HG02938 (cell line): ENCODE results near the gene ALOX15.
"Not testable (repeated sequence)": the region's sequence is repeated elsewhere in the genome, so short reads cannot be mapped to it uniquely, and the experiment has no call there.

ENCODE experiments used
- ATAC-seq: cut with Tn5 transposase; IDR thresholded peaks from one replicate; pipeline ENCODE4 v1.9.1; 2021; ENCODE audit warnings: mild to moderate bottlenecking, moderate library complexity; ENCODE audit not compliant: unreplicated experiment

The ALOX15 gene

GRCh38 chr17:4617590-4618351, 23.7 kb downstream of the ALOX15 start:
- no peak for ATAC-seq

DNA sequence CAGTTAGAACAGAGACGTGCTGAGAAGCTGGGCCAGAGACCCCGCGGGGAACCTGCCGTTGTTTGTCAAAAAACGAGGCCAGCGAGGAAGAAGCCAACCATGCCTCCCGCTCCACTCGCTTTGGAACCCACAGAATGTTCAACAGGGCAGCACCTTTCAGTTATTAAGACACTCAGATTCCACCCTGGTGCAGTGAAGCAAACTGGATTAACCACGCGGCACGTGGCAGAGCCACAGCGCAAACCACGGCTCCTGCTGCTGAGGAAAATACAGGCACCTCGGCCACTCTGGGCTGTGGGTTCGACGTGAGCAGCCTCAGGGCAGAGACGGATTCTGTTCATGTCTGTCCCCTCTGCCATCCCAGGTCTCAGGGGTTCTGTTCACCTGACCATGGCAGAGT, 24.4 kb downstream of the ALOX15 start:
- ATAC-seq: no peak

DNA sequence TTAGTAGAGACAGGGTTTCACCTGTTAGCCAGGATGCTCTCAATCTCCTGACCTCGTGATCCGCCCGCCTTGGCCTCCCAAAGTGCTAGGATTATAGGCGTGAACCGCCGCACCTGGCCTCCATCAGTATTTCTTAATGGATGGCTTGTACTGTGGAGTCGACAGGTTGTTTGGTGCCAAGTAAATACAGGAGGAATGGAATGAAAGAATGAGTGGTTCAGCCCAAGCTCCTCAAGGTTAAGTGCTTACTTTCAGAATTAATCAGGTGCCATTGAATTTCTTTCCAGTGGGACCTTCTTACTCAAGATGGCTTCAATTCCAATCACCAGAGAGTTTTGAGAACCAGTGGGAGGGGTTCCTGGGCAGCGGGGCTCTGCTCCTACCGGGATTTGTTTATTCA, 25.0 kb downstream of the ALOX15 start:
- ATAC-seq: no peak

DNA sequence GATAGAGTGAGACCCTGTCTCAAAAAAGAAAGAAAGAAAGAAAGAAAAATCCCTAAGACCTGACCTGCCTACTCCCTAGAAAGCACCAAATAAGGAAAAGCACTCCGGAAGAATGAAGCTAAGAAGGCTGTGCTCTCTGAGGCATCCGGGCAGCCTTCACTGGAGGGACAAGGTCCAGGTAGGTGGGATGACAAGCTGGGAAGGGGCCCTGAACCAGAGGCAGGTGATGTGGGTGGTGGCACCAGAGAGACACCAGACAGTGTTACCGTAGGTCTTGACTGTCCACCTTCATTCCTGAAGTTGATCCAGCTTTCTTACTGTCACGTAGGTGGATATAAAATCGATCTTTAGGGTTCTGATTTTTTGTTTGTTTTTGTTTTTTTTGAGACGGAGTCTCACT, 30.8 kb downstream of the ALOX15 start:
- ATAC-seq: no peak

GRCh38 chr17:4610162-4610561, 31.3 kb downstream of the ALOX15 start:
- no peak for ATAC-seq

DNA sequence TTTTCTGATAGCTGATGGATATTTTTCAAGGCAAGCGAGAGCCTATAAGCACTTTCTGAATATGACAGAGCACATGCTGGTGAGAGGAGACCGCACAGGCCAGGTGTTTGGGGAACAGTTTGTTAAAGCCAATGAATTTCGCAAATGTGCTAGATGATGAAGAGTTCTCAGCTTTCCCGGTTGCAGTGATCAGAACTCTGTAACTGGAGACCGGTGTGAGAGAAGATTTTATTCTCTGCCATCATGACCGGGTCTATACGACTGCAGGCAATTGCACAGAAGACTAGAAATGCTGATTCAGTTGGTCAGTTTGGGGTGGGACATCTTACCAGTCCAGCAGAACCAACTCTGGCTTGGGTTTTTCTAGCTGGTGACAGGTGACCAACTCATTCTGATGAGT, 31.7 kb downstream of the ALOX15 start:
- ATAC-seq: no peak

DNA sequence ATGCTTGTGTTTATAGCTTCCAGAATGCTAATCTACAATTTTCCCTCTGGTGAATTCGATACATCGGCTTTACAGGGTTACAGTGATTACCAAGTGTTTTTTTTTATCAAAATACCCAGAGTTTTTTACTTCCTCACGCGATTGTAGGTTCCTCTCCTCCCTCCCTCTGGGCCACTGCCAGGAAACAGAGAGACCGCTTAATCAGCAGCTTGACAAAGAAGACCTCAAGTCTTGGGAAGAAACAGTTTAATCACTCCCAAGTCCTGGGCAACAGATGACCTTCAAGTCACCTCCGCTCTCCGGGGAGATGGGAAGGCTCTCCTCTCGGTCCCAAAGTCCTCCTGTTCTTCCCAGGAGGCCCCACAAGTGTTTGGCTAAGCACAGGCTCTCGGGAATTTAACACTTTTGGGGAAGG, 33.7 kb downstream of the ALOX15 start:
- ATAC-seq: no peak

GRCh38 chr17:4607261-4607741, 34.2 kb downstream of the ALOX15 start:
- ATAC-seq: no peak

GRCh38 chr17:4605826-4606225, 35.7 kb downstream of the ALOX15 start:
- no peak for ATAC-seq

- ATAC-seq: not testable (repeated sequence)
Observed at GRCh38 chr17:4604736-4605135, 36.7 kb downstream of the ALOX15 start.

DNA sequence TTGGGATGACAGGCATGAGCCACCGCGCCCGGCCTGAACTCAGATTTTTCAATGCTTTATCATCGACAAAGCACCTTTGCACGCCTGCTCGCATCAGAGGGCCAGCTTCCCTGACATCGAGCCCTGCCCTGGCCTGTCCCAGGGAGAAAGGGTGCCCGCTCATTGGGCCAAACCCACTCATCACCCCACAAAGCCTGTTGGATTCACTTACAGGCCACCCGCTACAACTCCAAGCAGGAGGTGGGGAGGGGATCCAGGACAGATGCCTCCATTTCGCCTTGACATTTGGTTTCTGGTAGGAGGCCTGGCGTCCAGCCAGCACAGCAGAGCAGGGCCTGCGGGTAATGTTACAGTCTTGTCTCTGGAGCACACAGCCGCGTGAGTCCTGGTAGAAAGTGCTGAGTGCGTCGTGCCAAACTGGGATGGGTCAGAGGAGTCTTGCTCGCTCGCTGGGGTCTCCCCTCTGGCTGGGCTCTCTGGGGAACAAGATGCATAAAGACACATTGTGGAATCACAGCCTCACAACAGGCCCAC, 37.3 kb downstream of the ALOX15 start:
- ATAC-seq: no peak

- no peak for ATAC-seq
Observed at GRCh38 chr17:4602041-4602440, 39.4 kb downstream of the ALOX15 start.

DNA sequence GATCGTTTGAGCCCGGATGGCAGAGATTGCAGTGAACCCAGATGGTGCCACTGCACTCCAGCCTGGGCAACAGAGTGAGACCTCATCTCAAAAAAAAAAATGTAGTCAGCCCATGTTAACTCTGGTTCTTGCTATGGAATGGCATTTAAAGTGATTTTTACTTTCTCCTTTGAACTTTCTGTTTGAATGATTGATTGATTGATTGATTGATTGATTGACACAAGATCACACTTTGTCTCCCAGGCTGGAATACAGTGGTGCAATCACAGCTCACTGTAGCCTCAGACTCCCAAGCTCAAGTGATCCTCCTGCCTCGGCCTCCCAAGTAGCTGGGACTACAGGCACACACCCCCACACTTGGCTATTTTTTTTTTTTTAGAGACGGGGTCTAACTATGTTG, 40.2 kb downstream of the ALOX15 start:
- ATAC-seq: no peak

GRCh38 chr17:4600563-4600962, 40.9 kb downstream of the ALOX15 start:
- ATAC-seq: no peak

GRCh38 chr17:4599505-4600281, 41.8 kb downstream of the ALOX15 start:
- no peak for ATAC-seq

DNA sequence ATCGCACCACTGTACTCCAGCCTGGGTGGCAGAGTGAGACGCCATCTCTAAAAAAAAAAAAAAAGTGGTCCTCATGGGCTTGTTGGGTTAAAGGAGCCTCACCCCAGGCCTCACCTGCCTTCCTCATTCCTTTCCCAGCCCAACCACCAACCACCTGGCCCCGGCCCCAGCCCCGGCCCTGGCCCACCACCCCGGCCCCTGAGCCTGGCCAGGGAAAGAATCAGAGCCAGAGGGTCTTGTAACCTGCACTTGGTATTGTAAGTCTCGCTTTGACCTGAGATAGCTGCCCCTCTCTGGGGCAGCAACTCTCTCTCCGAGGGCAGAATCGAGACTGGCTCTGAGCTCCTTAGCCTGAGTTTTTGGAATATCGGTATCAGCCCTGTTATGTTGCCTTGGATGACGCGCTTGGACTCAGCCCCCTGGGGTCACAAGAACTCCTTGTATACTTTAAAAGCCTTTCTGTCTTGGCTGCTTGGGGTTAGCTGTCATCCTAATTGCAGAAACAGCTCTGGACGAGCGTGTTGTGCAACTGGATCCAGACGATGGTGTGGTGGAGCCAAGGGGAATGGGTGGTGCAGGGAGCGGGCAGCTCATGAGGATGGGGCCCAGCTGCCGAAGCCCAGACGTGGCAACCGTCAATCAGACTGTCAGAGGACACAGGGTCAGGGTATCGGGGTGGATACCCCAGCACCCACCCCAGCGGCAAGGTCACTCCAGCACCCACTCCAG, 42.5 kb downstream of the ALOX15 start:
- ATAC-seq: no peak

- no peak for ATAC-seq
Observed at GRCh38 chr17:4597975-4598374, 43.5 kb downstream of the ALOX15 start.

- ATAC-seq: no peak
Observed at GRCh38 chr17:4596636-4597380, 44.7 kb downstream of the ALOX15 start.

- ATAC-seq: not testable (repeated sequence)
Observed at GRCh38 chr17:4595685-4596342, 45.7 kb downstream of the ALOX15 start.
